ENCODE results near the gene TNFRSF13B. TPM values are rescaled to one million over a fixed set of nuclear protein-coding genes. Genes with fewer than 3 reads are reported as not detected.

The TNFRSF13B gene
- total RNA-seq, 1 donor from 2014 or later, result not detected

- DNase-seq (ENCODE audit: extremely low read depth, low read depth, low spot score), result no peak
Observed at GRCh38 chr17:16940116-16940881, 31.6 kb downstream of the TNFRSF13B start.

- no peak for DNase-seq (ENCODE audit: extremely low read depth, low read depth, low spot score)
Observed at GRCh38 chr17:16939606-16940115, 32.3 kb downstream of the TNFRSF13B start.

DNA sequence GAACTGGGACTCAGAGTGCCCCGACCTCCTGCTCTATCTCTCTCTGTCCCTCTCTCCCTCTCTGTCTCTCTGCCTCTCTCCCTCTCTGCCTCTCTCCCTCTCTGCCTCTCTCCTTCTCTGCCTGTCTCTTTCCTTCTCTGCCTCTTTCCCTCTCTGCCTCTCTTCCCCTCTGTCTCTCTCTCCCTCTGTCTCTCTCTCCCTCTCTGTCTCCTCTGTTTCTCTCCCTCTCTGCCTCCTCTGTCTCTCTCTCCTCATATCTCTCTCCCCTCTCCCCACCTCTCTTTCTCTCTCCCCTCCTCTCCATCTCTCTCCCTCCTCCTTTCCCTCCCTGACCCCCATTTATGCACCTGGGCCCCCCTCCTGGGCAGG lies 32.7 kb downstream of the TNFRSF13B start:
- no peak for DNase-seq (ENCODE audit: extremely low read depth, low read depth, low spot score)

GRCh38 chr17:16938496-16939207 lies 33.3 kb downstream of the TNFRSF13B start:
- DNase-seq (ENCODE audit: extremely low read depth, low read depth, low spot score), result no peak

DNA sequence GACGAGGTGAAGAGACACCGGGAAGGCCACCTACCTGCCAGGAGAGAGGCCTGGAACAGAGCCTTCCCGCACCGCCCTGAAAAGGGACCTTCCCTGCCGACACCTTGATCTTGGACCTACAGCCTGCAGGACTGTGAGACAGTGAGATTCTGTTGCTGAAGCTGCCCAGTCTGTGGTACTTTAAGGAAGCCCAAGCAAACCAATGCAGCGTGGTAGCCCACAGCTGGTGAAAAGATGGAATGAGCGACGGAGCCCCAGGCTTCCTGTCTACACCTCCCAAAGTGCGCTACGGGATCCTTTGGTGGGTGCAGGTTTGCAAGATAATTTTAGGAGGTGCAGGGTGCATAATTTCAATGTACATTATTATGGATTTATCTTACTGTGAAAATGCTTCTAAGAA lies 33.9 kb downstream of the TNFRSF13B start:
- DNase-seq (ENCODE audit: extremely low read depth, low read depth, low spot score), result no peak

- DNase-seq (ENCODE audit: extremely low read depth, low read depth, low spot score), result no peak
Observed at GRCh38 chr17:16937431-16937830, 34.5 kb downstream of the TNFRSF13B start.

GRCh38 chr17:16936536-16937310 lies 35.2 kb downstream of the TNFRSF13B start:
- DNase-seq (ENCODE audit: extremely low read depth, low read depth, low spot score), result no peak

DNA sequence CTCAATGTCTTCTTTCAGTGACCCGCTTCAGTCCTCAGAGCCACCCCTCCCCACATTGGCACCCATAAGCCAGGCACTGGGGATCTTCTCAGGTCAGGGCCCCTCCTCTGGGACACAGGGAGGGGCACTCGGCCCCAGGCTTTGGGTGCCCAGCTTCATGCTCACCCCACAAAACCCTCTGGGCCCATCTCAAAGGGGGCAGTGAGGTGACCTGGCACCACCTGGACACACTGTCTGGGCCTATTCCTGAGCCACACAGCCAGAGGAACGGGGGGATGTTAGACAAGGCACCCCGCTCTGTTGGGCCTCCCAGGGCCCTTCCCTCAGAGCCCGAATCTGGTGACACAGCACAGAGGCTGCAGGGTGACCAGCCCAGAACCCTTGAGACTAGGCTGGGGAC lies 36.1 kb downstream of the TNFRSF13B start:
- no peak for DNase-seq (ENCODE audit: extremely low read depth, low read depth, low spot score)

GRCh38 chr17:16935241-16935663 lies 36.7 kb downstream of the TNFRSF13B start:
- no peak for DNase-seq (ENCODE audit: extremely low read depth, low read depth, low spot score)

DNA sequence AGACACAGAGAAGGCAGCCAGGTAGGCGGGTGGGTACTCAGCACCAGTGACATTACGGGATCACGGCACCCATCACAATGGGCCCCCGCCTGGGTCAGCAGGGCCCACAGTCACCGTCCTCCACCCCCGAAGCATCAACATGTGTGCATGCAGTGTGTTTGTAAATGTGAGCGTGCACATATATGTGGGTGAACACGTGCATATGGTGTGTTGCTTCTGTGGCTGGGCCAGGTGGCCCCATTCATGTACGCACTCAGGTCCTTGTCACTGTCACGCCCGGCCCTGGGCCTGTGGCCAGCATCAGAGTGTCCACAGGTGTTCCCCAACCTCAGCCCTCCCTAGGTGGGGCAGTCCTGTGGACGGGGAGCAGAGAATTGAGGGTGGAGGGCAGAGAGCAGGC lies 37.1 kb downstream of the TNFRSF13B start:
- DNase-seq (ENCODE audit: extremely low read depth, low read depth, low spot score), result no peak

DNA sequence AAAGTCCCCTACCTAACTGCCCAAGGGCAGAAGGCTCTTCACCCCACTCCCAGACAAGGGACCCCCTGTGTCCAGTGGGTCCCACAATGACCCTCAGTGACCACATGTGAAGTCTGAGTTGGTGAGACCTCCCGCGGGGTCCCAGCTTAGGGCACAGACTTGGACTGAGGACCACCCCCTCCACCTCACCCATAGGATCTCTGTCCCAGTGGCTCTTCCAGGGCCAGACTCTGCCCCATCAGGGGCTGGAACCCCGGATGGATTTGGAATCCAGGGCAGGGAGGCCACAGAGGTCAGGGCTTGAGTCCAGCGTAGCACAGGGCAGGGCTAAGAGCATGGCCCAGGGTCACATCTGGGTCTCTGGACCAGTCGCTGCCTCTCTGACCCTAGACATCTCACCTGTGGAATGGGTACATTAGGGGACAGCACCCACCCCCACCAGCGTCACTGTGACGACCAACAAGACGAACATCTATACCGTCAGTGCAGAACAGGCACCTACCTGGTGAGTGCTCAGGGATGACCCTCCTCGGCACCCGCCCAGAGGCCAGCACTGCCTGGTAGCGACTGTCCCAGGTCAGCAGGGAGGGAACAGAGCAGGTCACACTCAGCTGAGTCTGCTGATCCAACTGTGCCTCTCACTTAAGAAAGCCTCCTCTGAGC lies 37.7 kb downstream of the TNFRSF13B start:
- no peak for DNase-seq (ENCODE audit: extremely low read depth, low read depth, low spot score)

DNA sequence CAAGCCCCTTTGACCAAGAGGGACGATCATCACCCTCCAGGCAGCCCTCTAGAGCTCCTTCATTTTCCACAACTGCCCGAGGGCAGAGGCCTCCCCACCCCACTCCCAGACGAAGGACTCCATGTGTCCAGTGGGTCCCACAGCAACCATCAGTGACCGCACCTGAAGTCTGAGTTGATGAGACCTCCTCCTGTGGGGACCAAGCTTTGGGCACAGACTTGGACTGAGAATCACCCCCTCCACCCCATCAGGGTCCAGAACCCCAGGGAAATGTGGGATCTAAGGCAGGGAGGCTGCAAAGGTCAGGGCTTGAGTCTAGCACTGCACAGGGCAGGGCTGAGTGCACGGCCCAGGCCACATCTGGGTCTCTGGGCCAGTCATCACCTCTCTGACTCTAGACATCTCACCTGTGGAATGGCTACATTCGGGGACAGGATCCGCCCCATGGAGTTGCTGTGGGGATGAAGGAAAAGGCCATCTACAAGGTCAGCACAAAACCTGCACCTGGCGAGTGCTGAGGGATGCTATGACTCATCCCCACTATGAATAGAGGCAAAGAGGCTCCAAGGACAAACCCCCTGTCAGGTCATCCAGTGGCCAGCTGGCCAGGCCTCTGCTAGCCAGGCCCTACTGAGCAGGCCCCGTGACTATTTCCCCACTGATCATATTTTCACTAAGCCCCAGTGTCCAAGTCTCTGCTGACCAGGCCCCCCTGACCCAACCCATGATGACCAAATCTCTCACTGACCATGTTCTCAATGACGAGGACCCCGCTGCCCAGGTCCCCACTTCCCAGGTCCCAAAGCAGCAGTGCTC lies 38.4 kb downstream of the TNFRSF13B start:
- no peak for DNase-seq (ENCODE audit: extremely low read depth, low read depth, low spot score)

DNA sequence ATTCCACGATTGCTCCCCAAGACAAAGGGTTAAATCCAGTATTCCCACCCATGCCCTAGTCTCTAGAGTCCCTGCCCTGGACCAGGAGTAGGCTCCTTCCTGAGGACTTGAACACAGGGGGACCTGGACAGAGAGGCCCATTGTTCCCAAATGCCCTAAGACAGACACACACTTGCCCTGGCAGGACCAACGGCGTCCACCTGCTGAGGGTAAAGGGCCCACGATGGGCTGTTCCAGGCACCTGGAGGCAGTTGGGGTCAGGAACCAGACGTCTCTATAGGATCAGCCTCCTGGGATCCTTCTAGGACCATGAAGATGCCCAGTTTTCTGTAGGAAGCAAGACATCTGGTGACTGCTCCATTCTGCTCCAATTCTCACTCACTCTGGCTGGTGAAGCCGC lies 39.3 kb downstream of the TNFRSF13B start:
- DNase-seq (ENCODE audit: extremely low read depth, low read depth, low spot score), result no peak

DNA sequence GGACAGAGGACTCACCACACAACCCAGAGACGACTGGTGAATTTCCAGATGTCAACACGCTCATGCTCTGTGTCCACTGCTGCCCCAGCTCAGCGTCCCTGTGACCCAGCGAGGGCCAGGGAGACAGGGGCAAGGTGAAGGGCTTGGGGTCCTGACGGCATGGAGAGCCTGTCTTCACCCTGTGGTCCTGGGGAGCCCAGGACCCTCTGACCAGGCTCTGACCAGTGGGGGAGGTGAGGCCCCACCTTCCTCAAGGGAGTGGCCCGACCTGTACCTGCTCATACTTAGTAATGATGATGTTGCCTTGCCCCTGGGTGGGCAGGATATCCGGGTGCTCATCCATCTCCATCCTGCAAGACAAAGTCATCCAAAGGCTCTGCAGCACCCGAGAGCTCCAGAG lies 39.8 kb downstream of the TNFRSF13B start:
- DNase-seq (ENCODE audit: extremely low read depth, low read depth, low spot score), result no peak

DNA sequence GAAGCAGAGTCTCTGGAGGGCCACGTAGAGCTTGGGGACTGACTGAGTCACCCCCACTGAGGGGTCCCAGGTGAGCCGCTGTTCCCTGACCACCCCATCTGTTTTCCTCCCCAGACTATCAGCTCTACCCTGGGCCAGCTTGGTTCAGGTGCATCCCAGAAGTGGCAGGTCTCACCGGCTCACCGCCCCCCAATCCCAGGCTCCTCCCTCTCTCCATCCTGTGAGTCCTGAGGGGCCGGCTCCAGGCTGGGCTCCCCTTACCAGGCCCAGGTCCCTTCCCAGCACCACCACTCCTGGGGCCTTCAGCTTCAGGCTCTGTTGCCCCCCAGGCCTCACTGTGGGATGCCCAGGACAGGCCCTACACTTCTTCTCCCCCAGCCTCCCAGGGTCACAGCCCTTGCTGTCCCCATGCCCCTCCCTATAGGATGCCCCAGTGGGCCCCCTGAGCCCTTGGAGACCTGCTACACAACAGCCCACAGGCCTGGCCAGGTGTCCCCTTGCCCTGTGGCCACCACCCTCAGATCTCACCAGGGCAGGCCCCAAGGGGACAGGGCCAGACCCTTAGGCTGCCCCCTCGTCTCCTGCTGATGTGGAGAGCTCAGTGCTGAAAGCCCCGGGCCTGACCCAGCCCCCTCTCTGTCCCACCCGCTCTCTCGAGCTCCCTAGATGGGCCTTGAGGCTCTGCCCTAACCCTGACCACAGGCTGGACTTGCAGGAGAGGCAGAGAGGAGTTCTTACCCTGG lies 40.4 kb downstream of the TNFRSF13B start:
- no peak for DNase-seq (ENCODE audit: extremely low read depth, low read depth, low spot score)

DNA sequence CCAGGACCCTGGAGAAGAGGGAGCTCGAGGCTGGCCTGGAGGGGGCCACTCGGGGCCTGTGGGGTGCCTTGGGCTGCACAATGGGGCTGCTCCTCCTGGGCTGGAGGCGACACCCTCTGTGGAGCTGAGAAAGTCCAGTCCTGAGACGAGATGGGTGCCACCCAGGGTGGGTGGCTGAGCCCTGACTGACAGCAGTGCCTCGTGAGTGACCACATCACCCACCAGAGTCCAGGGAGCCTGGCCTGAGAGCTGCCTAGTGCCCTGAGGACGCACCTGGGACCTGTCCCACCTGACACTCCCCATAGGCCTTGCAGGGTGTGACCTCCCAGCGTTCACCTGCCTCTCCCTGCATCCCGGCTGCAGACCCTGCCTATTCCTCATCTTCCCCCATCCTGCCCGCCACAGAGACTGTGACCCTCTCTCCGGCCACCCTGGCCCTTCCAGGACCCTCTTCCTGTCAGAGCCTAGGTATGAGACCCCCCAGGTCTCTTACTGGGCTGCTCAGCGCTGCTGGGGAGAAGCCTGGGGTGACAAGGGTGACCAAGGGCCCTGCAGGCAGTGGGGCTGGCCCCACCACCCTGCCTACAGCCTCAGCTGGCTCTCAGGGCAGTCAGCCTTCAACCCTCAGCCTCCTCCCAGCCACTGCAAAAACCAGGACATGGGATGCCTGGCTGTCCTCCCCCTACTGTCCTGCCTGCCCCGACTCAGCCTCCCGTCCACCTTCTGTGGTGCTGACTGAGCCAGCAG lies 41.2 kb downstream of the TNFRSF13B start:
- DNase-seq (ENCODE audit: extremely low read depth, low read depth, low spot score), result no peak

- DNase-seq (ENCODE audit: extremely low read depth, low read depth, low spot score), result no peak
Observed at GRCh38 chr17:16929757-16930520, 42.0 kb downstream of the TNFRSF13B start.
